Parathyroid adenoma (tissue), 2 donors: ENCODE data around the gene ART3.

ENCODE experiments used
- H2AFZ ChIP-seq: fragments of 300-600 bp; sonication (generic); one replicate; pipeline ENCODE4 v1.7.0; 2017; ENCODE audit warnings: antibody characterized with exemption, mild to moderate bottlenecking
- H3K27ac ChIP-seq: fragments of 300-600 bp; sonication (generic); one replicate; pipeline ENCODE4 v1.7.0; 2017
- H3K27me3 ChIP-seq: fragments of 300-600 bp; sonication (generic); one replicate; pipeline ENCODE4 v1.7.0; 2017; ENCODE audit warnings: low read length; ENCODE audit not compliant: control insufficient read depth, insufficient read depth
- H3K36me3 ChIP-seq: fragments of 300-600 bp; sonication (generic); one replicate; pipeline ENCODE4 v1.7.0; 2017; ENCODE audit warnings: low read length; ENCODE audit not compliant: control insufficient read depth, insufficient read depth
- H3K4me1 ChIP-seq: fragments of 300-600 bp; sonication (generic); one replicate; pipeline ENCODE4 v1.7.0; 2017; ENCODE audit warnings: control low read depth
- H3K4me2 ChIP-seq: fragments of 300-600 bp; sonication (generic); one replicate; pipeline ENCODE4 v1.7.0; 2017; ENCODE audit warnings: low read length
- H3K4me3 ChIP-seq: fragments of 300-600 bp; sonication (generic); one replicate; pipeline ENCODE4 v1.7.0; 2017; ENCODE audit warnings: low read depth, low read length
- H3K79me2 ChIP-seq: fragments of 300-600 bp; sonication (generic); one replicate; pipeline ENCODE4 v1.7.0; 2017; ENCODE audit warnings: control low read depth
- H3K9ac ChIP-seq: fragments of 300-600 bp; sonication (generic); one replicate; pipeline ENCODE4 v1.7.0; 2017; ENCODE audit warnings: mild to moderate bottlenecking
- H3K9me3 ChIP-seq: fragments of 300-600 bp; sonication (generic); one replicate; pipeline ENCODE4 v1.7.0; 2017; ENCODE audit warnings: low read length; ENCODE audit not compliant: control insufficient read depth
- CTCF ChIP-seq: fragments of 300-600 bp; sonication (generic); IDR thresholded peaks from one replicate; pipeline ENCODE4 v1.7.0; 2017; ENCODE audit warnings: antibody characterized with exemption, mild to moderate bottlenecking
- donor health status: primary hyperparathyroidism.

ART3 gene

GRCh38 chr4:76083386-76083988 lies 9.0 kb downstream of the ART3 start:
- no peak for TF ChIP-seq CTCF
- peaks cover 2% of the 10 kb centered on the region for H3K4me1 ChIP-seq
- H3K27ac ChIP-seq = no peak overlapping the region
- no peak overlapping the region for H3K9ac ChIP-seq
- H2AFZ ChIP-seq = no peak overlapping the region
- H3K36me3 ChIP-seq = no peaks in the 10 kb centered on the region
- no peak overlapping the region for H3K4me2 ChIP-seq
- H3K79me2 ChIP-seq = no peaks in the 10 kb centered on the region
- no peaks in the 10 kb centered on the region for H3K9me3 ChIP-seq
- no peaks in the 10 kb centered on the region for H3K27me3 ChIP-seq
- no peak overlapping the region for H3K4me3 ChIP-seq

GRCh38 chr4:76084542-76084941 lies 10.0 kb downstream of the ART3 start:
- Histone ChIP-seq H3K9me3 (no peaks in the 10 kb centered on the region), H3K9ac (no peak overlapping the region), H2AFZ (peak overlapping the region; percentile 11), H3K4me1 (peaks cover 2% of the 10 kb centered on the region), H3K36me3 (no peaks in the 10 kb centered on the region), H3K27ac (no peak overlapping the region), H3K4me2 (no peak overlapping the region), H3K79me2 (no peaks in the 10 kb centered on the region), H3K4me3 (no peak overlapping the region), H3K27me3 (no peaks in the 10 kb centered on the region)
- no peak for TF ChIP-seq CTCF

- Histone ChIP-seq H3K27ac (no peak overlapping the region), H3K4me3 (no peak overlapping the region), H3K4me1 (peaks cover 2% of the 10 kb centered on the region)
Observed at GRCh38 chr4:76087007-76087769, 12.7 kb downstream of the ART3 start.

DNA sequence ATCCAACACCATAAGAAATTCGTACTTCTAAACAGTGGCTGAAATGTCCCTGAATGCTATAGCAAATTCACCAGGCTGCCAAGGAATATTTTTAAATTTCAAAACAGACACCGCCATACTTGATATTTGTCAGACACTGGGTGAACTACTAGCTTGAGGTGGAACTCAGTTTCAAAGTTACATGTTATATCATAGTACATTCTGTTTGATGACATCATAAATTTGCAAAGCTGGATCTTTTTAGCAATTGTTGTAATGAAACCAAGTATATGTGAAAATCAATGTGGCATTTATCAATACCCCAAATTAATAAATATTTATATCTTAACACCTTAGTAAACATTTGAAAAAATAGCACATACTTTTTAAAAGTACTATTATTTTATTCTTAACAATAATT lies 14.2 kb downstream of the ART3 start:
- Histone ChIP-seq H3K36me3 (no peaks in the 10 kb centered on the region), H3K27me3 (no peaks in the 10 kb centered on the region), H2AFZ (no peak overlapping the region), H3K4me2 (no peak overlapping the region), H3K4me3 (no peak overlapping the region), H3K79me2 (no peaks in the 10 kb centered on the region), H3K4me1 (peaks cover 2% of the 10 kb centered on the region), H3K9me3 (no peaks in the 10 kb centered on the region), H3K27ac (no peak overlapping the region), H3K9ac (no peak overlapping the region)
- no peak for TF ChIP-seq CTCF

More at GRCh38 chr4:76087007-76087769, 12.7 kb downstream of the ART3 start:
- peak; percentile 30 for TF ChIP-seq CTCF
- Histone ChIP-seq H3K27me3 (no peaks in the 10 kb centered on the region), H3K36me3 (no peaks in the 10 kb centered on the region), H3K79me2 (no peaks in the 10 kb centered on the region), H3K4me2 (no peak overlapping the region), H3K9ac (no peak overlapping the region), H3K9me3 (no peaks in the 10 kb centered on the region), H2AFZ (peak overlapping the region; percentile 59)
